Hippocampal formation (tissue), 2 donors: Measurements from ENCODE around the gene RALB.

ENCODE experiments used
- DNase-seq, 2 donors: peaks; one replicate each; lab custom pipeline; 2025; lab: John Stamatoyannopoulos, UW

The RALB gene

GRCh38 chr2:120338015-120338414 lies 85.4 kb downstream of the RALB start:
- DNase-seq: no peak

- no peak for DNase-seq
Observed at GRCh38 chr2:120341977-120342376, 89.3 kb downstream of the RALB start.

GRCh38 chr2:120342446-120342845 lies 89.8 kb downstream of the RALB start:
- DNase-seq: no peak

DNA sequence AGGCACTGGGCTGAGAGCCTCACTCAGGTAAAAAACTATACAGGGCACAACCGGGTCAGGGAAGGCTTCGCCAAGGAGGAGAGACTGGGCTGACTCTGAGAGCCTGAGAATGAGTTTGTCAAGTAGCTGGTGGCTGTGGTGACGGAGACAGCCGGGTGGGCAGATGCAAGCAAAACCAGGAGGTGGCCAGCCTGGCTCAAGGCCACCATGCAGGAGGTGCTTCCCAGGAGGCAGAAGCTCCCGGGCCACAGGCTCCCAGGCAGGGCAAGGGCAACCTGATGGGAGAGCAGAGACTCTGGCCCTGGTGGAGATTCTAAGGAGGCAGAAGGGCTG lies 90.4 kb downstream of the RALB start:
- no peak for DNase-seq

GRCh38 chr2:120343433-120344105 lies 90.9 kb downstream of the RALB start:
- DNase-seq: peak; percentile 60 to 70
